Upper lobe of right lung (tissue), 1 donor: ENCODE data around the gene SARNP. TPM values are rescaled to one million over a fixed set of nuclear protein-coding genes. Genes with fewer than 3 reads are reported as not detected.

Source experiments
- ATAC-seq: fragments of 200-7000 bp; cut with Tn5 transposase; one replicate; pipeline ENCODE4 v1.9.1; 2020; ENCODE audit warnings: mild to moderate bottlenecking, moderate library complexity
- DNase-seq: peaks from one replicate; pipeline ENCODE4 v3.0.0-alpha.2; 2020
- H3K27ac ChIP-seq: fragments of 200-600 bp; one replicate; pipeline ENCODE4 v1.8.0; 2022
- H3K27me3 ChIP-seq: fragments of 200-600 bp; one replicate; pipeline ENCODE4 v1.8.0; 2022; ENCODE audit warnings: mild to moderate bottlenecking
- H3K36me3 ChIP-seq: fragments of 200-600 bp; one replicate; pipeline ENCODE4 v1.8.0; 2022
- H3K4me1 ChIP-seq: fragments of 200-600 bp; one replicate; pipeline ENCODE4 v1.8.0; 2022
- H3K4me3 ChIP-seq: fragments of 200-600 bp; one replicate; pipeline ENCODE4 v1.8.0; 2022; ENCODE audit warnings: mild to moderate bottlenecking
- H3K9me3 ChIP-seq: fragments of 200-600 bp; one replicate; pipeline ENCODE4 v1.8.0; 2022
- CTCF ChIP-seq: fragments of 200-600 bp; IDR thresholded peaks from one replicate; pipeline ENCODE4 v1.8.0; 2022; ENCODE audit warnings: antibody characterized with exemption
- intact Hi-C: fragments of 100-400 bp; cut with DNase I; formaldehyde crosslinking; loops from one replicate; pipeline ENCODE4 v1.11.0; 2022
- total RNA-seq: library from RNA; stranded (reverse); fragmentation: NEBNext Ultra II Directional; extraction: Animal tissue kit (Norgen Biotek cat#: 25700); gene quantifications from one replicate; pipeline ENCODE4 v1.2.1, GENCODE V29; 2021
- donor health status: DM: no; HTN: yes; CAD: no; lungs with severe emphysema.

SARNP gene
- total RNA-seq, 1 donor from 2014 or later = 43.6 TPM

- peak within 1 kb of the TSS; percentile 42 for H3K27ac ChIP-seq
- H3K36me3 ChIP-seq = no peaks in the 10 kb centered on the region
- no peaks in the 10 kb centered on the region for H3K9me3 ChIP-seq
- H3K27me3 ChIP-seq = no peaks in the 10 kb centered on the region
- ATAC-seq = peak; percentile 53
- H3K4me3 ChIP-seq = peak within 1 kb of the TSS; percentile 65
- DNase-seq = peak; percentile 83
- intact Hi-C loops = loop anchor here (10.0 kb wide), 1 partner anchor 52 kb away; no protein-coding TSS in a partner anchor
- TF ChIP-seq CTCF = no peak
- H3K4me1 ChIP-seq = peaks cover 15% of the 10 kb centered on the region
These were observed 74.7 kb downstream of the SARNP start, which contains the start of gene GDF11 for GRCh38 chr12:55742719-55743405. Gene GDF11 (plus strand): TSS chr12:55743122. CDS start chr12:55743317, 195 bp downstream.

GRCh38 chr12:55741931-55742680 lies 75.4 kb downstream of the SARNP start:
- ATAC-seq (no peak), DNase-seq (no peak)
- Histone ChIP-seq H3K27ac (no peak overlapping the region), H3K36me3 (no peaks in the 10 kb centered on the region), H3K4me1 (peaks cover 18% of the 10 kb centered on the region), H3K9me3 (no peaks in the 10 kb centered on the region), H3K27me3 (no peaks in the 10 kb centered on the region), H3K4me3 (peak overlapping the region; percentile 36)
- TF ChIP-seq CTCF = no peak
- intact Hi-C loops = loop anchor here (10.0 kb wide), 1 partner anchor 53 kb away; no protein-coding TSS in a partner anchor

- TF ChIP-seq CTCF = no peak
- no peak for DNase-seq
- Histone ChIP-seq H3K4me3 (peak overlapping the region; percentile 58), H3K36me3 (no peaks in the 10 kb centered on the region), H3K27ac (no peak overlapping the region), H3K9me3 (no peaks in the 10 kb centered on the region), H3K27me3 (no peaks in the 10 kb centered on the region), H3K4me1 (peaks cover 14% of the 10 kb centered on the region)
- no peak for ATAC-seq
- intact Hi-C loops = no loop called here
These were observed 78.5 kb downstream of the SARNP start for GRCh38 chr12:55739025-55739378.

GRCh38 chr12:55738123-55739024 lies 79.2 kb downstream of the SARNP start:
- intact Hi-C loops = no loop called here
- Histone ChIP-seq H3K27ac (peak overlapping the region; percentile 78), H3K4me3 (peak overlapping the region; percentile 58), H3K36me3 (no peaks in the 10 kb centered on the region), H3K27me3 (no peaks in the 10 kb centered on the region), H3K9me3 (no peaks in the 10 kb centered on the region), H3K4me1 (peaks cover 9% of the 10 kb centered on the region)
- DNase-seq (peak; percentile 87), ATAC-seq (peak; percentile 78)
- peak; percentile 88 for TF ChIP-seq CTCF

- H3K4me1 ChIP-seq = peaks cover 9% of the 10 kb centered on the region
- no peak for DNase-seq
- ATAC-seq = no peak
- no peak for TF ChIP-seq CTCF
- intact Hi-C loops = no loop called here
- no peaks in the 10 kb centered on the region for H3K9me3 ChIP-seq
- H3K27me3 ChIP-seq = no peaks in the 10 kb centered on the region
- peak overlapping the region; percentile 78 for H3K27ac ChIP-seq
- H3K4me3 ChIP-seq = peak overlapping the region; percentile 58
- no peaks in the 10 kb centered on the region for H3K36me3 ChIP-seq
These were observed 79.9 kb downstream of the SARNP start for GRCh38 chr12:55737581-55738122.
